Measurements from ENCODE around the gene RASGRF1.

Gene RASGRF1

GRCh38 chr15:79030470-79030869 is 60.1 kb downstream of the RASGRF1 start:
- H3K9ac ChIP-seq (ENCODE audit: low read length) = no peak overlapping the region
- WGBS = 76% methylated on average over 4 of the region's 4 CpGs
- no peak overlapping the region for H3K14ac ChIP-seq (ENCODE audit: low read length in 2 of 2)
- no peak overlapping the region for H4K8ac ChIP-seq (ENCODE audit: low read length)
- no peak overlapping the region for H2BK5ac ChIP-seq (ENCODE audit: low read depth, low read length, poor library complexity, severe bottlenecking)
- no peak overlapping the region for H2BK12ac ChIP-seq (ENCODE audit: low read length in 2 of 2)
- no peaks in the 10 kb centered on the region for H3K36me3 ChIP-seq (ENCODE audit: control insufficient read depth in 1 of 2, insufficient read depth in 2 of 2, low read depth in 1 of 2, low read length in 2 of 2)
- H3K9me3 ChIP-seq (ENCODE audit: control insufficient read depth, low read length) = peaks cover 11% of the 10 kb centered on the region
- H3K4me1 ChIP-seq (ENCODE audit: control insufficient read depth, insufficient read depth, low read depth, low read length) = peaks cover 9% of the 10 kb centered on the region
- DNase-seq = no peak
- H3K18ac ChIP-seq (ENCODE audit: low read depth in 1 of 2, low read length in 2 of 2) = no peak overlapping the region
- no peak overlapping the region for H2AK5ac ChIP-seq (ENCODE audit: low read length, severe bottlenecking)
- H2BK15ac ChIP-seq (ENCODE audit: low read depth, poor library complexity, severe bottlenecking) = no peak overlapping the region
- no peak overlapping the region for H2BK120ac ChIP-seq (ENCODE audit: low read depth, low read length)
- H3K79me1 ChIP-seq (replicated peaks; ENCODE audit: low read length, poor library complexity, severe bottlenecking) = no peaks in the 10 kb centered on the region
- H3K27me3 ChIP-seq (ENCODE audit: control insufficient read depth in 1 of 2, insufficient read depth in 1 of 2, low read length in 2 of 2) = peaks cover 3 to 46% of the 10 kb centered on the region in 2 experiments
- H2AFZ ChIP-seq (ENCODE audit: low read depth, low read length) = no peak overlapping the region
- no peak overlapping the region for H3K4me2 ChIP-seq (ENCODE audit: low read length, poor library complexity, severe bottlenecking)
- no peak overlapping the region for H4K91ac ChIP-seq (ENCODE audit: low read length)
- no peak overlapping the region for H3K4me3 ChIP-seq (ENCODE audit: insufficient read depth in 1 of 2, low read depth in 1 of 2, low read length in 2 of 2)
- H3K27ac ChIP-seq (ENCODE audit: low read length, poor library complexity, severe bottlenecking) = no peak overlapping the region
- no peak overlapping the region for H3K4ac ChIP-seq (ENCODE audit: low read depth in 1 of 2, low read length in 2 of 2)
- H3K23ac ChIP-seq (ENCODE audit: low read length in 2 of 2) = no peak overlapping the region

- Histone ChIP-seq H3K4me3 (ENCODE audit: insufficient read depth in 1 of 2, low read depth in 1 of 2, low read length in 2 of 2) (no peak overlapping the region), H3K4ac (ENCODE audit: low read depth in 1 of 2, low read length in 2 of 2) (no peak overlapping the region), H3K23ac (ENCODE audit: low read length in 2 of 2) (no peak overlapping the region), H3K27me3 (ENCODE audit: control insufficient read depth in 1 of 2, insufficient read depth in 1 of 2, low read length in 2 of 2) (peaks cover 3 to 32% of the 10 kb centered on the region in 2 experiments), H3K36me3 (ENCODE audit: control insufficient read depth in 1 of 2, insufficient read depth in 2 of 2, low read depth in 1 of 2, low read length in 2 of 2) (no peaks in the 10 kb centered on the region), H2BK12ac (ENCODE audit: low read length in 2 of 2) (no peak overlapping the region), H3K18ac (ENCODE audit: low read depth in 1 of 2, low read length in 2 of 2) (no peak overlapping the region), H2AFZ (ENCODE audit: low read depth, low read length) (no peak overlapping the region), H3K9me3 (ENCODE audit: control insufficient read depth, low read length) (no peaks in the 10 kb centered on the region), H3K79me1 (replicated peaks; ENCODE audit: low read length, poor library complexity, severe bottlenecking) (no peaks in the 10 kb centered on the region), H2BK15ac (ENCODE audit: low read depth, poor library complexity, severe bottlenecking) (no peak overlapping the region), H2BK120ac (ENCODE audit: low read depth, low read length) (no peak overlapping the region), H3K4me1 (ENCODE audit: control insufficient read depth, insufficient read depth, low read depth, low read length) (peaks cover 2% of the 10 kb centered on the region), H3K27ac (ENCODE audit: low read length, poor library complexity, severe bottlenecking) (no peak overlapping the region), H2BK5ac (ENCODE audit: low read depth, low read length, poor library complexity, severe bottlenecking) (no peak overlapping the region), H3K9ac (ENCODE audit: low read length) (no peak overlapping the region), H3K4me2 (ENCODE audit: low read length, poor library complexity, severe bottlenecking) (no peak overlapping the region), H2AK5ac (ENCODE audit: low read length, severe bottlenecking) (no peak overlapping the region), H3K14ac (ENCODE audit: low read length in 2 of 2) (no peak overlapping the region), H4K8ac (ENCODE audit: low read length) (no peak overlapping the region), H4K91ac (ENCODE audit: low read length) (no peak overlapping the region)
- peak; percentile 43 for DNase-seq
- 35% methylated on average over 4 of the region's 7 CpGs for WGBS
Observed at GRCh38 chr15:79028411-79028964, 62.1 kb downstream of the RASGRF1 start.

GRCh38 chr15:79027532-79028410 is 62.8 kb downstream of the RASGRF1 start:
- H3K9ac ChIP-seq (ENCODE audit: low read length) = no peak overlapping the region
- no peak overlapping the region for H3K4ac ChIP-seq (ENCODE audit: low read depth in 1 of 2, low read length in 2 of 2)
- H3K27ac ChIP-seq (ENCODE audit: low read length, poor library complexity, severe bottlenecking) = no peak overlapping the region
- no peaks in the 10 kb centered on the region for H3K79me1 ChIP-seq (replicated peaks; ENCODE audit: low read length, poor library complexity, severe bottlenecking)
- no peaks in the 10 kb centered on the region for H3K9me3 ChIP-seq (ENCODE audit: control insufficient read depth, low read length)
- H3K4me2 ChIP-seq (ENCODE audit: low read length, poor library complexity, severe bottlenecking) = no peak overlapping the region
- H3K23ac ChIP-seq (ENCODE audit: low read length in 2 of 2) = no peak overlapping the region
- DNase-seq = no peak
- H3K14ac ChIP-seq (ENCODE audit: low read length in 2 of 2) = no peak overlapping the region
- H4K8ac ChIP-seq (ENCODE audit: low read length) = no peak overlapping the region
- no peak overlapping the region for H3K18ac ChIP-seq (ENCODE audit: low read depth in 1 of 2, low read length in 2 of 2)
- peaks cover 2% of the 10 kb centered on the region for H3K4me1 ChIP-seq (ENCODE audit: control insufficient read depth, insufficient read depth, low read depth, low read length)
- H2AFZ ChIP-seq (ENCODE audit: low read depth, low read length) = no peak overlapping the region
- H2BK15ac ChIP-seq (ENCODE audit: low read depth, poor library complexity, severe bottlenecking) = no peak overlapping the region
- no peak overlapping the region for H2BK120ac ChIP-seq (ENCODE audit: low read depth, low read length)
- H3K36me3 ChIP-seq (ENCODE audit: control insufficient read depth in 1 of 2, insufficient read depth in 2 of 2, low read depth in 1 of 2, low read length in 2 of 2) = no peaks in the 10 kb centered on the region
- no peak overlapping the region for H3K4me3 ChIP-seq (ENCODE audit: insufficient read depth in 1 of 2, low read depth in 1 of 2, low read length in 2 of 2)
- peaks cover 3 to 32% of the 10 kb centered on the region in 2 experiments for H3K27me3 ChIP-seq (ENCODE audit: control insufficient read depth in 1 of 2, insufficient read depth in 1 of 2, low read length in 2 of 2)
- 84% methylated on average over 15 of the region's 15 CpGs for WGBS
- H4K91ac ChIP-seq (ENCODE audit: low read length) = no peak overlapping the region
- H2AK5ac ChIP-seq (ENCODE audit: low read length, severe bottlenecking) = no peak overlapping the region
- H2BK5ac ChIP-seq (ENCODE audit: low read depth, low read length, poor library complexity, severe bottlenecking) = no peak overlapping the region
- H2BK12ac ChIP-seq (ENCODE audit: low read length in 2 of 2) = no peak overlapping the region

GRCh38 chr15:79025802-79026201 is 64.8 kb downstream of the RASGRF1 start:
- WGBS = no CpG with 5 or more reads among the region's 1 CpG
- H2BK12ac ChIP-seq (ENCODE audit: low read length in 2 of 2) = no peak overlapping the region
- no peak overlapping the region for H2BK120ac ChIP-seq (ENCODE audit: low read depth, low read length)
- peaks cover 0 to 32% of the 10 kb centered on the region in 2 experiments for H3K27me3 ChIP-seq (ENCODE audit: control insufficient read depth in 1 of 2, insufficient read depth in 1 of 2, low read length in 2 of 2)
- no peak overlapping the region for H3K18ac ChIP-seq (ENCODE audit: low read depth in 1 of 2, low read length in 2 of 2)
- no peaks in the 10 kb centered on the region for H3K9me3 ChIP-seq (ENCODE audit: control insufficient read depth, low read length)
- H3K27ac ChIP-seq (ENCODE audit: low read length, poor library complexity, severe bottlenecking) = no peak overlapping the region
- no peak overlapping the region for H3K23ac ChIP-seq (ENCODE audit: low read length in 2 of 2)
- no peak overlapping the region for H2BK5ac ChIP-seq (ENCODE audit: low read depth, low read length, poor library complexity, severe bottlenecking)
- no peak overlapping the region for H3K14ac ChIP-seq (ENCODE audit: low read length in 2 of 2)
- H4K8ac ChIP-seq (ENCODE audit: low read length) = no peak overlapping the region
- no peak overlapping the region for H3K9ac ChIP-seq (ENCODE audit: low read length)
- H3K36me3 ChIP-seq (ENCODE audit: control insufficient read depth in 1 of 2, insufficient read depth in 2 of 2, low read depth in 1 of 2, low read length in 2 of 2) = no peaks in the 10 kb centered on the region
- no peak overlapping the region for H3K4me3 ChIP-seq (ENCODE audit: insufficient read depth in 1 of 2, low read depth in 1 of 2, low read length in 2 of 2)
- no peak overlapping the region for H2AK5ac ChIP-seq (ENCODE audit: low read length, severe bottlenecking)
- no peaks in the 10 kb centered on the region for H3K79me1 ChIP-seq (replicated peaks; ENCODE audit: low read length, poor library complexity, severe bottlenecking)
- no peak overlapping the region for H2AFZ ChIP-seq (ENCODE audit: low read depth, low read length)
- DNase-seq = no peak
- H4K91ac ChIP-seq (ENCODE audit: low read length) = no peak overlapping the region
- H3K4me1 ChIP-seq (ENCODE audit: control insufficient read depth, insufficient read depth, low read depth, low read length) = no peaks in the 10 kb centered on the region
- no peak overlapping the region for H2BK15ac ChIP-seq (ENCODE audit: low read depth, poor library complexity, severe bottlenecking)
- no peak overlapping the region for H3K4ac ChIP-seq (ENCODE audit: low read depth in 1 of 2, low read length in 2 of 2)
- no peak overlapping the region for H3K4me2 ChIP-seq (ENCODE audit: low read length, poor library complexity, severe bottlenecking)
